ENCODE measurements around the gene FADS2. TPM values are rescaled to one million over a fixed set of nuclear protein-coding genes. Genes with fewer than 3 reads are reported as not detected.

Gene FADS2
- total and polyA plus RNA-seq, 10 of the 15 experiments (the other 5 are each of a cell fraction or from before 2014, with no cell fraction given): 3.3 to 313 (median 149) TPM

GRCh38 chr11:61816736-61817455 lies 11.2 kb upstream of the FADS2 start, which contains the start of gene FADS1:
TSS of gene FADS1 (minus strand) at chr11:61817003. CDS start at chr11:61816929, 74 bp downstream.
- peak within 1 kb of the TSS; percentile 89 for H3K9ac ChIP-seq (ENCODE audit: control insufficient read depth, insufficient read depth, low read length)
- ATAC-seq (peak; percentile 71), FAIRE-seq (no peak), DNase-seq (ENCODE audit: low read depth, low spot score) (peak; percentile 60)
- SMC1A ChIA-PET (ENCODE audit: uncharacterized antibody, unreplicated experiment): interaction anchor here (0.8 to 5.1 kb wide), 5 partner anchors 13 to 67 kb away, joined by 3 to 67 read pairs (median 11); partner anchors contain the start of gene FADS2
- H4K20me1 ChIP-seq (ENCODE audit: control insufficient read depth, insufficient read depth): no peaks in the 10 kb centered on the region
- 0 out of 4 replicates have a peak, but pooled peaks cover 0 to 5% of the 10 kb centered on the region in 2 experiments for H3K36me3 ChIP-seq (ENCODE audit: control insufficient read depth in 2 of 2, insufficient read depth in 2 of 2, low read length in 1 of 2)
- BruUV-seq (replicated peaks): no TSS peak
- in situ Hi-C loops (cut with MboI) (no loop called here), intact Hi-C loops (cut with micrococcal nuclease; ENCODE audit: unreplicated experiment) (loop anchor here (1.0 kb wide), 1 partner anchor 10 kb away; no protein-coding TSS in a partner anchor)
- H3K4me2 ChIP-seq (ENCODE audit: control insufficient read depth, insufficient read depth): peak within 1 kb of the TSS; percentile 95
- H3K27ac ChIP-seq (ENCODE audit: control insufficient read depth, insufficient read depth): peak within 1 kb of the TSS; percentile 87
- no peaks in the 10 kb centered on the region for H3K27me3 ChIP-seq (replicated peaks in 1 of 2; ENCODE audit: control insufficient read depth in 2 of 2, insufficient read depth in 2 of 2, low read length in 1 of 2)
- H2AFZ ChIP-seq (ENCODE audit: control insufficient read depth, low read depth, low read length): peak within 1 kb of the TSS; percentile 83
- 7% methylated on average over 66 of the region's 73 CpGs for WGBS (ENCODE audit: insufficient coverage, insufficient replicate concordance, low lambda C conversion rate, missing lambda C conversion rate)
- H3K4me3 ChIP-seq: peak within 1 kb of the TSS; percentile 81
- H3K79me2 ChIP-seq (ENCODE audit: control insufficient read depth, insufficient read depth, low read length): peaks cover 21% of the 10 kb centered on the region
- H3K9me3 ChIP-seq (replicated peaks; ENCODE audit: control insufficient read depth, insufficient read depth, low read length): no peaks in the 10 kb centered on the region
- POLR2A ChIA-PET: interaction anchor here (0.6 to 9.9 kb wide), 5 partner anchors 12 to 28 kb away, joined by 3 to 167 read pairs (median 76); partner anchors contain the start of genes FADS2, FEN1 and TMEM258
- RAD21 ChIA-PET (ENCODE audit: unreplicated experiment): interaction anchor here (1.0 to 5.4 kb wide), 2 partner anchors 12 to 19 kb away, joined by 9 to 51 read pairs; partner anchors contain the start of gene FADS2
- peaks cover 3% of the 10 kb centered on the region; the same call in 1 of the 2 replicates for H3K4me1 ChIP-seq (ENCODE audit: control insufficient read depth, insufficient read depth, low read length)
- CTCF ChIA-PET: interaction anchor here (0.5 to 10.8 kb wide), 7 partner anchors 11 to 265 kb away, joined by 3 to 141 read pairs (median 5); partner anchors contain the start of genes FADS2, FEN1, FTH1 and TMEM258
- TF ChIP-seq PML (IDR thresholded peaks at IDR 0.05; ENCODE audit: low read length) (no peak), ZBTB40 (IDR thresholded peaks at IDR 0.05; ENCODE audit: borderline replicate concordance) (no peak), ZZZ3 (IDR thresholded peaks at IDR 0.05; ENCODE audit: control insufficient read depth, insufficient read length, low read depth) (no peak), GABPA (IDR thresholded peaks at IDR 0.05; ENCODE audit: low read depth) (no peak), KLF5 (IDR thresholded peaks at IDR 0.05; ENCODE audit: partially characterized antibody) (peak; percentile 34), ZNF687 (IDR thresholded peaks at IDR 0.05) (peak; percentile 82), SP1 (IDR thresholded peaks at IDR 0.05; ENCODE audit: low read depth, low read length) (peak; percentile 18), NFXL1 (IDR thresholded peaks at IDR 0.05; ENCODE audit: borderline replicate concordance) (no peak), LARP7 (IDR thresholded peaks at IDR 0.05) (peak; percentile 88; the same call in 1 of the 2 replicates), BRCA1 (IDR thresholded peaks at IDR 0.05; ENCODE audit: low read depth, low read length) (peak; percentile 56; the same call in 1 of the 2 replicates), NFYA (IDR thresholded peaks at IDR 0.05; ENCODE audit: borderline replicate concordance, low read depth, low read length) (no peak), BMI1 (IDR thresholded peaks at IDR 0.05; ENCODE audit: borderline replicate concordance) (no peak), DPF2 (IDR thresholded peaks at IDR 0.05) (peak; percentile 69), NFYB (IDR thresholded peaks at IDR 0.05; ENCODE audit: insufficient read depth, low read depth, low read length) (no peak), ZNF217 (IDR thresholded peaks at IDR 0.05) (peak; percentile 47; the same call in 1 of the 2 replicates), POU2F2 (IDR thresholded peaks at IDR 0.05; ENCODE audit: borderline replicate concordance, low read depth, low read length) (0 out of 3 replicates have a peak, but pooled peaks have one; percentile 31)

All from GM12878 (cell line).